Endothelial cell of umbilical vein (primary cell): Measurements from ENCODE around the gene COL23A1. TPM values are rescaled to one million over a fixed set of nuclear protein-coding genes. Genes with fewer than 3 reads are reported as not detected.
A peak's percentile ranks its signal among the peaks of the same experiment; 100 is the strongest.

Source experiments
- BruUV-seq: library from RNA; stranded (reverse); fragments of 400-500 nt; replicated peaks from 2 replicates; lab custom pipeline; 2021; lab: Mats Ljungman, UMichigan
- CTCF ChIA-PET: fragments of 300-600, 350-600 bp; sonication (Branson Sonifier 250); formaldehyde crosslinking; loops from one replicate; lab custom pipeline; 2021; ENCODE audit warnings: antibody characterized with exemption, inconsistent platforms; lab: Charles Lee
- POLR2A ChIA-PET: fragments of 300-600, 350-600 bp; sonication (Branson Sonifier 250); formaldehyde crosslinking; loops from one replicate; lab custom pipeline; 2021; ENCODE audit warnings: antibody characterized with exemption, inconsistent platforms; lab: Charles Lee
- DNase-seq: peaks from one replicate; pipeline ENCODE4 v3.0.0-alpha.2; 2011; ENCODE audit warnings: low read depth, low spot score
- FAIRE-seq: peaks from 2 replicates; lab custom pipeline; 2011; peaks lifted over from hg19 to GRCh38; lab: Jason Lieb, UNC
- H2AFZ ChIP-seq: 2 replicates; pipeline ENCODE4 v1.6.0; 2012; ENCODE audit warnings: low read depth, low read length, control low read depth, inconsistent platforms
- H3K27ac ChIP-seq: 2 replicates; pipeline ENCODE4 v1.5.1; 2011; ENCODE audit warnings: low read depth, mild to moderate bottlenecking, control low read depth, low read length, moderate library complexity; ENCODE audit not compliant: insufficient read depth
- H3K27me3 ChIP-seq, 2 experiments: 2 replicates each; pipeline versions ENCODE4 v1.6.0 to v1.6.1; 2011; ENCODE audit warnings: low read length in 2 of 2, mixed read lengths in 1 of 2; ENCODE audit not compliant: control insufficient read depth in 2 of 2, insufficient read depth in 2 of 2
- H3K36me3 ChIP-seq, 2 experiments: 2 replicates in 1 of 2; 3 replicates in 1 of 2; pipeline ENCODE4 v1.5.1; 2011; ENCODE audit warnings: low read length in 2 of 2, mild to moderate bottlenecking in 1 of 2, moderate library complexity in 1 of 2; ENCODE audit not compliant: control insufficient read depth in 2 of 2, insufficient read depth in 2 of 2; ENCODE audit errors: extremely low read depth in 1 of 2
- H3K4me1 ChIP-seq: 3 replicates; pipeline ENCODE4 v1.5.1; 2011; ENCODE audit warnings: mild to moderate bottlenecking, low read length; ENCODE audit not compliant: control insufficient read depth, insufficient read depth; ENCODE audit errors: extremely low read depth
- H3K4me2 ChIP-seq: 2 replicates; pipeline ENCODE4 v1.6.1; 2011; ENCODE audit warnings: low read length, control low read depth, mixed read lengths; ENCODE audit not compliant: insufficient read depth
- H3K4me3 ChIP-seq, 3 experiments: fragments of 200-600 bp in 1 of 3; sonication (generic), shearing (Covaris generic) in 1 of 3; replicated peaks in 1 of 3; 2 replicates each; pipeline ENCODE4 v1.5.1; 2011 to 2016; ENCODE audit warnings: control low read depth in 3 of 3, low read length in 3 of 3, mild to moderate bottlenecking in 2 of 3, inconsistent platforms in 1 of 3, low read depth in 1 of 3, moderate library complexity in 1 of 3; ENCODE audit not compliant: insufficient read depth in 1 of 3
- H3K79me2 ChIP-seq: 2 replicates; pipeline ENCODE4 v1.6.0; 2012; ENCODE audit warnings: low read length, inconsistent platforms; ENCODE audit not compliant: control insufficient read depth, insufficient read depth
- H3K9ac ChIP-seq: replicated peaks from 2 replicates; pipeline ENCODE3; 2011; ENCODE audit warnings: low read length, control low read depth; ENCODE audit not compliant: insufficient read depth; ENCODE audit errors: extremely low read depth
- H3K9me1 ChIP-seq: replicated peaks from 3 replicates; pipeline ENCODE4 v1.6.0; 2011; ENCODE audit warnings: mild to moderate bottlenecking, low read length; ENCODE audit not compliant: control insufficient read depth, insufficient read depth; ENCODE audit errors: extremely low read depth
- H3K9me3 ChIP-seq: replicated peaks from 2 replicates; pipeline ENCODE4 v1.5.1; 2012; ENCODE audit warnings: low read length, inconsistent platforms; ENCODE audit not compliant: control insufficient read depth, insufficient read depth
- H4K20me1 ChIP-seq: replicated peaks from 2 replicates; pipeline ENCODE3; 2011; ENCODE audit warnings: mild to moderate bottlenecking, low read length; ENCODE audit not compliant: control insufficient read depth, insufficient read depth; ENCODE audit errors: extremely low read depth
- CTCF ChIP-seq, 2 donors: IDR thresholded peaks; 1 replicate in 1 of 2; 2 replicates in 1 of 2; pipeline ENCODE4 v1.5.1; 2011; ENCODE audit warnings: low read length in 2 of 2, mild to moderate bottlenecking in 2 of 2, moderate library complexity in 2 of 2, control low read depth in 1 of 2, inconsistent platforms in 1 of 2, low read depth in 1 of 2; ENCODE audit not compliant: insufficient read depth in 1 of 2; ENCODE audit errors: extremely low read depth in 1 of 2
- EZH2 ChIP-seq: IDR thresholded peaks from 2 replicates; pipeline ENCODE4 v1.6.1; 2012; ENCODE audit warnings: borderline replicate concordance, low read depth, mild to moderate bottlenecking, moderate library complexity, low read length, inconsistent platforms; ENCODE audit not compliant: severe bottlenecking
- FOS ChIP-seq: IDR thresholded peaks from 2 replicates; pipeline ENCODE4 v1.6.1; 2011; ENCODE audit warnings: mild to moderate bottlenecking, low read length, moderate library complexity, borderline replicate concordance; ENCODE audit not compliant: insufficient read depth
- GATA2 ChIP-seq: IDR thresholded peaks from 2 replicates; pipeline ENCODE4 v1.7.0; 2011; ENCODE audit warnings: low read depth, mild to moderate bottlenecking, moderate library complexity, mixed read lengths, low read length; ENCODE audit not compliant: insufficient read length, insufficient read depth
- JUN ChIP-seq: IDR thresholded peaks from 2 replicates; pipeline ENCODE4 v1.6.1; 2011; ENCODE audit warnings: borderline replicate concordance, low read depth; ENCODE audit not compliant: insufficient read length, insufficient read depth
- MAX ChIP-seq: IDR thresholded peaks from 2 replicates; pipeline ENCODE4 v1.6.1; 2011; ENCODE audit not compliant: insufficient read depth, insufficient read length
- MYC ChIP-seq: IDR thresholded peaks from one replicate; pipeline ENCODE4 v1.6.1; 2011; ENCODE audit warnings: mild to moderate bottlenecking, low read depth, low read length
- POLR2A ChIP-seq: IDR thresholded peaks from 2 replicates; pipeline ENCODE4 v1.6.1; 2012; ENCODE audit warnings: low read depth, mild to moderate bottlenecking, control low read depth, low read length
- POLR2AphosphoS5 ChIP-seq: IDR thresholded peaks from 2 replicates; pipeline ENCODE4 v1.6.1; 2012; ENCODE audit warnings: low read depth, mild to moderate bottlenecking, control low read depth, low read length, moderate library complexity; ENCODE audit not compliant: insufficient read depth
- dilution Hi-C: fragments of 300-500 bp; cut with MboI; formaldehyde crosslinking; loops from one replicate; pipeline ENCODE4 v1.15.0; 2019; ENCODE audit warnings: low sequenced_read_pairs; ENCODE audit not compliant: extremely low pct_ligation_motif_present
- intact Hi-C: fragments of 100-400 bp; cut with micrococcal nuclease; formaldehyde crosslinking; loops from one replicate; pipeline ENCODE4 v1.10.0; 2022
- polyA plus RNA-seq, 4 experiments: library from polyadenylated mRNA; depleted of rRNA in 3 of 4; stranded (reverse) in 3 of 4; unstranded in 1 of 4; fragments of >200 nt; gene quantifications; 2 replicates each; pipeline versions ENCODE4 v1.2.1 to v1.2.3, GENCODE V29; 2011 to 2012; ENCODE audit warnings: missing spikeins in 1 of 4
- total RNA-seq: library from RNA; stranded (reverse); gene quantifications from 2 replicates; pipeline ENCODE4 v1.2.3, GENCODE V29; 2021

Gene COL23A1
- total and polyA plus RNA-seq, 2 donors (not counting 3 experiments of a cell fraction or from before 2014, with no cell fraction given): not detected

GRCh38 chr5:178232124-178232919, 357.9 kb downstream of the COL23A1 start, which contains the start of gene PHYKPL:
Gene PHYKPL, minus strand, starts transcription at chr5:178232802. Its CDS starts 252 bp downstream, at chr5:178232550.
- H3K9ac ChIP-seq: peak within 1 kb of the TSS; percentile 82
- CTCF ChIA-PET: interaction anchor here (1.1 kb wide), 1 partner anchor 359 kb away, joined by 3 read pairs; no protein-coding TSS in a partner anchor
- H3K36me3 ChIP-seq: peaks cover 8 to 11% of the 10 kb centered on the region in 2 experiments
- no peak for TF ChIP-seq GATA2
- no peak for TF ChIP-seq MYC
- no peak for TF ChIP-seq JUN
- TF ChIP-seq EZH2: no peak
- TF ChIP-seq CTCF (IDR thresholded peaks at IDR 0.05; ENCODE audit: extremely low read depth in 1 of 2, insufficient read depth in 1 of 2, low read depth in 1 of 2, low read length in 2 of 2): peak in 1 of 2 donors; percentile 7
- no peak for TF ChIP-seq MAX
- peak; percentile 91 for TF ChIP-seq POLR2AphosphoS5
- peak; percentile 87 for TF ChIP-seq POLR2A
- TF ChIP-seq FOS: no peak
- no TSS peak for BruUV-seq
- no peaks in the 10 kb centered on the region for H3K9me3 ChIP-seq
- H3K9me1 ChIP-seq: no peaks in the 10 kb centered on the region
- FAIRE-seq: peak; percentile 46
- H3K4me1 ChIP-seq: peaks cover 16% of the 10 kb centered on the region
- peak within 1 kb of the TSS; percentile 49 to 90 (median 65) for H3K4me3 ChIP-seq
- H3K27me3 ChIP-seq: no peaks in the 10 kb centered on the region
- H3K27ac ChIP-seq: peak within 1 kb of the TSS; percentile 54
- peak within 1 kb of the TSS; percentile 81 for H2AFZ ChIP-seq
- peak within 1 kb of the TSS; percentile 79 for H3K4me2 ChIP-seq
- POLR2A ChIA-PET: interaction anchor here (1.0 kb wide), 1 partner anchor 25 kb away, joined by 3 read pairs; no protein-coding TSS in a partner anchor
- intact Hi-C loops (loop anchor here (2.0 kb wide), 1 partner anchor 28 kb away; the partner anchor contains the start of gene HNRNPAB), dilution Hi-C loops (no loop called here)
- peak; percentile 71 for DNase-seq
- H4K20me1 ChIP-seq: no peaks in the 10 kb centered on the region
- H3K79me2 ChIP-seq: peaks cover 33% of the 10 kb centered on the region
